ENCODE measurements around the gene ISCU. TPM values are rescaled to one million over a fixed set of nuclear protein-coding genes. Genes with fewer than 3 reads are reported as not detected.

The ISCU gene
- total RNA-seq, 2 experiments from 2014 or later = 103 to 105 TPM

- no peaks in the 10 kb centered on the region for H3K9me3 Mint-ChIP-seq
These were observed 33.6 kb downstream of the ISCU start for GRCh38 chr12:108595711-108596647.

GRCh38 chr12:108596854-108597558 lies 34.6 kb downstream of the ISCU start:
- CTCF ChIA-PET = no interaction called here
- intact Hi-C loops (cut with micrococcal nuclease) = no loop called here
- Mint-ChIP-seq H3K27ac (no peak overlapping the region), H3K9me3 (no peaks in the 10 kb centered on the region), H3K36me3 (ENCODE audit: low read depth) (no peaks in the 10 kb centered on the region), H3K4me3 (no peak overlapping the region), H3K4me1 (ENCODE audit: low read depth) (no peaks in the 10 kb centered on the region), H3K27me3 (ENCODE audit: low read depth) (no peaks in the 10 kb centered on the region)
- DNase-seq = no peak

More at GRCh38 chr12:108595711-108596647, 33.6 kb downstream of the ISCU start:
- Mint-ChIP-seq H3K27me3 (ENCODE audit: low read depth) (no peaks in the 10 kb centered on the region), H3K36me3 (ENCODE audit: low read depth) (no peaks in the 10 kb centered on the region), H3K4me1 (ENCODE audit: low read depth) (no peaks in the 10 kb centered on the region), H3K27ac (no peak overlapping the region), H3K4me3 (no peak overlapping the region)
- DNase-seq = no peak
- CTCF ChIA-PET = interaction anchor here (1.2 kb wide), 1 partner anchor 21 kb away, joined by 5 read pairs; no protein-coding TSS in a partner anchor
- intact Hi-C loops (cut with micrococcal nuclease) = no loop called here

- H3K9me3 Mint-ChIP-seq = no peaks in the 10 kb centered on the region
- H3K4me3 Mint-ChIP-seq = no peak within 1 kb of the TSS
- H3K36me3 Mint-ChIP-seq (ENCODE audit: low read depth) = no peaks in the 10 kb centered on the region
- CTCF ChIA-PET = interaction anchor here (1.0 kb wide), 1 partner anchor 13 kb away, joined by 3 read pairs; no protein-coding TSS in a partner anchor
- no peak for DNase-seq
- intact Hi-C loops (cut with micrococcal nuclease) = no loop called here
- no peak within 1 kb of the TSS for H3K27ac Mint-ChIP-seq
- H3K27me3 Mint-ChIP-seq (ENCODE audit: low read depth) = no peaks in the 10 kb centered on the region
- H3K4me1 Mint-ChIP-seq (ENCODE audit: low read depth) = no peaks in the 10 kb centered on the region
These were observed 35.4 kb downstream of the ISCU start, which contains the start of gene TMEM119 for GRCh38 chr12:108597559-108598471. Gene TMEM119 (minus strand): TSS chr12:108598084. CDS start chr12:108592383, 5,701 bp downstream.

- Mint-ChIP-seq H3K36me3 (ENCODE audit: low read depth) (no peaks in the 10 kb centered on the region), H3K27ac (no peak overlapping the region), H3K27me3 (ENCODE audit: low read depth) (no peaks in the 10 kb centered on the region), H3K4me1 (ENCODE audit: low read depth) (no peaks in the 10 kb centered on the region), H3K4me3 (no peak overlapping the region), H3K9me3 (no peaks in the 10 kb centered on the region)
- CTCF ChIA-PET = interaction anchor here (1.0 kb wide), 1 partner anchor 12 kb away, joined by 3 read pairs; no protein-coding TSS in a partner anchor
- DNase-seq = no peak
- intact Hi-C loops (cut with micrococcal nuclease) = no loop called here
These were observed 36.3 kb downstream of the ISCU start for GRCh38 chr12:108598553-108599250.

- Mint-ChIP-seq H3K4me1 (ENCODE audit: low read depth) (no peaks in the 10 kb centered on the region), H3K4me3 (no peak overlapping the region), H3K36me3 (ENCODE audit: low read depth) (no peaks in the 10 kb centered on the region), H3K9me3 (no peaks in the 10 kb centered on the region), H3K27ac (no peak overlapping the region), H3K27me3 (ENCODE audit: low read depth) (no peaks in the 10 kb centered on the region)
- intact Hi-C loops (cut with micrococcal nuclease) = no loop called here
- no peak for DNase-seq
- CTCF ChIA-PET = interaction anchor here (1.7 kb wide), 1 partner anchor 16 kb away, joined by 4 read pairs; no protein-coding TSS in a partner anchor
These were observed 37.1 kb downstream of the ISCU start for GRCh38 chr12:108599541-108599940.

GRCh38 chr12:108599948-108600701 lies 37.7 kb downstream of the ISCU start:
- Mint-ChIP-seq H3K4me3 (no peak overlapping the region), H3K4me1 (ENCODE audit: low read depth) (no peaks in the 10 kb centered on the region), H3K27ac (no peak overlapping the region), H3K36me3 (ENCODE audit: low read depth) (no peaks in the 10 kb centered on the region), H3K27me3 (ENCODE audit: low read depth) (no peaks in the 10 kb centered on the region), H3K9me3 (no peaks in the 10 kb centered on the region)
- CTCF ChIA-PET = interaction anchor here (0.8 to 1.7 kb wide), 3 partner anchors 16 to 19 kb away, joined by 4 read pairs; no protein-coding TSS in a partner anchor
- intact Hi-C loops (cut with micrococcal nuclease) = no loop called here
- DNase-seq = no peak

GRCh38 chr12:108600702-108601007 lies 38.3 kb downstream of the ISCU start:
- intact Hi-C loops (cut with micrococcal nuclease) = no loop called here
- CTCF ChIA-PET = interaction anchor here (0.6 to 1.7 kb wide), 4 partner anchors 15 to 419 kb away, joined by 3 to 4 read pairs (median 4); no protein-coding TSS in a partner anchor
- no peaks in the 10 kb centered on the region for H3K27me3 Mint-ChIP-seq (ENCODE audit: low read depth)
- DNase-seq = no peak
- no peaks in the 10 kb centered on the region for H3K36me3 Mint-ChIP-seq (ENCODE audit: low read depth)
- no peak overlapping the region for H3K4me3 Mint-ChIP-seq
- H3K4me1 Mint-ChIP-seq (ENCODE audit: low read depth) = no peaks in the 10 kb centered on the region
- H3K9me3 Mint-ChIP-seq = no peaks in the 10 kb centered on the region
- no peak overlapping the region for H3K27ac Mint-ChIP-seq

- H3K36me3 Mint-ChIP-seq (ENCODE audit: low read depth) = no peaks in the 10 kb centered on the region
- no peak overlapping the region for H3K4me3 Mint-ChIP-seq
- no peaks in the 10 kb centered on the region for H3K9me3 Mint-ChIP-seq
- DNase-seq = no peak
- H3K4me1 Mint-ChIP-seq (ENCODE audit: low read depth) = no peaks in the 10 kb centered on the region
- CTCF ChIA-PET = interaction anchor here (0.7 kb wide), 1 partner anchor 229 kb away, joined by 3 read pairs; no protein-coding TSS in a partner anchor
- H3K27me3 Mint-ChIP-seq (ENCODE audit: low read depth) = no peaks in the 10 kb centered on the region
- intact Hi-C loops (cut with micrococcal nuclease) = no loop called here
- H3K27ac Mint-ChIP-seq = no peak overlapping the region
These were observed 39.9 kb downstream of the ISCU start for GRCh38 chr12:108602209-108602705.

GRCh38 chr12:108602976-108603704 lies 40.7 kb downstream of the ISCU start:
- H3K9me3 Mint-ChIP-seq = no peaks in the 10 kb centered on the region
- intact Hi-C loops (cut with micrococcal nuclease) = no loop called here
- no peaks in the 10 kb centered on the region for H3K4me1 Mint-ChIP-seq (ENCODE audit: low read depth)
- no peaks in the 10 kb centered on the region for H3K27me3 Mint-ChIP-seq (ENCODE audit: low read depth)
- H3K4me3 Mint-ChIP-seq = no peak overlapping the region
- H3K36me3 Mint-ChIP-seq (ENCODE audit: low read depth) = no peaks in the 10 kb centered on the region
- DNase-seq = no peak
- no peak overlapping the region for H3K27ac Mint-ChIP-seq
- CTCF ChIA-PET = no interaction called here

GRCh38 chr12:108603743-108604142 lies 41.3 kb downstream of the ISCU start:
- CTCF ChIA-PET = interaction anchor here (1.4 kb wide), 2 partner anchors 14 to 27 kb away, joined by 3 to 5 read pairs; no protein-coding TSS in a partner anchor
- no peaks in the 10 kb centered on the region for H3K4me1 Mint-ChIP-seq (ENCODE audit: low read depth)
- H3K27ac Mint-ChIP-seq = no peak overlapping the region
- DNase-seq = no peak
- H3K4me3 Mint-ChIP-seq = no peak overlapping the region
- no peaks in the 10 kb centered on the region for H3K27me3 Mint-ChIP-seq (ENCODE audit: low read depth)
- intact Hi-C loops (cut with micrococcal nuclease) = no loop called here
- H3K36me3 Mint-ChIP-seq (ENCODE audit: low read depth) = no peaks in the 10 kb centered on the region
- no peaks in the 10 kb centered on the region for H3K9me3 Mint-ChIP-seq
